SK-N-SH treated with all-trans-retinoic acid at 6 μM for 48 hours (cell line): Measurements from ENCODE around the gene PTCD1.

Experiments used
- ATAC-seq: fragments of 200-7000 bp; cut with Tn5 transposase; 3 replicates; pipeline ENCODE4 v1.9.1; 2020; ENCODE audit warnings: mild to moderate bottlenecking, moderate library complexity
- ARNTL ChIP-seq: fragments of 450-650 bp; formaldehyde crosslinking; IDR thresholded peaks from 2 replicates; pipeline ENCODE4 v1.5.0; 2020; ENCODE audit warnings: low read depth, mild to moderate bottlenecking, moderate library complexity, borderline replicate concordance
- BACH2 ChIP-seq: fragments of 250-450 bp; sonication (Bioruptor Pico); IDR thresholded peaks from 2 replicates; pipeline ENCODE4 v1.9.0; 2021; ENCODE audit warnings: mild to moderate bottlenecking, borderline replicate concordance
- CREB5 ChIP-seq: fragments of 250-450 bp; sonication (Bioruptor Pico); IDR thresholded peaks from 2 replicates; pipeline ENCODE4 v1.5.1; 2020; ENCODE audit warnings: low read depth, mild to moderate bottlenecking, moderate library complexity
- CSDC2 ChIP-seq: fragments of 250-450 bp; sonication (Bioruptor Pico); IDR thresholded peaks from 2 replicates; pipeline ENCODE4 v1.5.0; 2020; ENCODE audit warnings: mild to moderate bottlenecking, moderate library complexity
- CSRNP3 ChIP-seq: fragments of 250-450 bp; sonication (Bioruptor Pico); IDR thresholded peaks from 2 replicates; pipeline ENCODE4 v1.5.1; 2021; ENCODE audit warnings: mild to moderate bottlenecking, moderate library complexity
- ESRRG ChIP-seq: fragments of 250-450 bp; sonication (Bioruptor Pico); IDR thresholded peaks from 2 replicates; pipeline ENCODE4 v1.6.1; 2021; ENCODE audit warnings: mild to moderate bottlenecking
- GLIS3 ChIP-seq: fragments of 250-450 bp; sonication (Bioruptor Pico); IDR thresholded peaks from 2 replicates; pipeline ENCODE4 v1.5.0; 2020; ENCODE audit warnings: mild to moderate bottlenecking, moderate library complexity
- ISL1 ChIP-seq: fragments of 250-450 bp; sonication (Bioruptor Pico); IDR thresholded peaks from 2 replicates; pipeline ENCODE4 v2.1.2; 2022; ENCODE audit warnings: mild to moderate bottlenecking, moderate library complexity
- OSR1 ChIP-seq: fragments of 250-450 bp; sonication (Bioruptor Pico); IDR thresholded peaks from 2 replicates; pipeline ENCODE4 v1.8.0; 2022; ENCODE audit warnings: moderate library complexity, mild to moderate bottlenecking, inconsistent platforms
- PATZ1 ChIP-seq: fragments of 250-450 bp; sonication (Bioruptor Pico); IDR thresholded peaks from 2 replicates; pipeline ENCODE4 v1.8.0; 2020; ENCODE audit warnings: mild to moderate bottlenecking, moderate library complexity, borderline replicate concordance
- POU6F1 ChIP-seq: fragments of 250-450 bp; sonication (Bioruptor Pico); IDR thresholded peaks from 2 replicates; pipeline ENCODE4 v1.8.0; 2021; ENCODE audit warnings: low read depth, mild to moderate bottlenecking, moderate library complexity, borderline replicate concordance
- PPARA ChIP-seq: fragments of 250-450 bp; sonication (Bioruptor Pico); IDR thresholded peaks from 2 replicates; pipeline ENCODE4 v1.5.0; 2020; ENCODE audit warnings: mild to moderate bottlenecking, borderline replicate concordance
- RARB ChIP-seq: fragments of 250-450 bp; sonication (Bioruptor Pico); IDR thresholded peaks from 2 replicates; pipeline ENCODE4 v1.8.0; 2021; ENCODE audit warnings: mild to moderate bottlenecking, moderate library complexity
- SNAI2 ChIP-seq: fragments of 250-450 bp; sonication (Bioruptor Pico); IDR thresholded peaks from 2 replicates; pipeline ENCODE4 v1.5.0; 2020; ENCODE audit warnings: mild to moderate bottlenecking, moderate library complexity
- TCF4 ChIP-seq: fragments of 250-450 bp; sonication (Bioruptor Pico); IDR thresholded peaks from 2 replicates; pipeline ENCODE4 v1.8.0; 2021; ENCODE audit warnings: mild to moderate bottlenecking, moderate library complexity, borderline replicate concordance
- TOX ChIP-seq: fragments of 250-450 bp; sonication (Bioruptor Pico); IDR thresholded peaks from 2 replicates; pipeline ENCODE4 v1.8.0; 2021; ENCODE audit warnings: mild to moderate bottlenecking, moderate library complexity, borderline replicate concordance
- TSHZ2 ChIP-seq: fragments of 250-450 bp; sonication (Bioruptor Pico); IDR thresholded peaks from 2 replicates; pipeline ENCODE4 v1.5.0; 2020; ENCODE audit warnings: mild to moderate bottlenecking, moderate library complexity
- ZC3H10 ChIP-seq: fragments of 250-450 bp; sonication (Bioruptor Pico); IDR thresholded peaks from 2 replicates; pipeline ENCODE4 v1.5.1; 2021; ENCODE audit warnings: mild to moderate bottlenecking, moderate library complexity
- ZFP3 ChIP-seq: fragments of 250-450 bp; sonication (Bioruptor Pico); IDR thresholded peaks from 2 replicates; pipeline ENCODE4 v1.5.0; 2020; ENCODE audit warnings: mild to moderate bottlenecking, moderate library complexity
- ZFP30 ChIP-seq: fragments of 450-650 bp; formaldehyde crosslinking; IDR thresholded peaks from 2 replicates; pipeline ENCODE4 v1.5.0; 2022; ENCODE audit warnings: mild to moderate bottlenecking, moderate library complexity
- ZNF565 ChIP-seq: fragments of 450-650 bp; formaldehyde crosslinking; conservative IDR thresholded peaks from 2 replicates; pipeline ENCODE4 v1.5.0; 2020; ENCODE audit warnings: low read depth, mild to moderate bottlenecking, moderate library complexity
- ZNF70 ChIP-seq: fragments of 450-650 bp; formaldehyde crosslinking; IDR thresholded peaks from 2 replicates; pipeline ENCODE4 v1.5.0; 2020; ENCODE audit warnings: mild to moderate bottlenecking, moderate library complexity
- ZNF8 ChIP-seq: fragments of 450-650 bp; formaldehyde crosslinking; IDR thresholded peaks from 2 replicates; pipeline ENCODE4 v1.5.0; 2020; ENCODE audit warnings: mild to moderate bottlenecking, moderate library complexity

PTCD1 gene

GRCh38 chr7:99478464-99479440 lies 40.2 kb upstream of the PTCD1 start (continued):
- no peak for TF ChIP-seq ZFP30
- TF ChIP-seq ESRRG (CRISPR knock-in tag) = no peak
- TF ChIP-seq CSRNP3 = no peak
- TF ChIP-seq GLIS3 (CRISPR knock-in tag) = no peak
- TF ChIP-seq OSR1 = no peak
- no peak for TF ChIP-seq SNAI2
- no peak for TF ChIP-seq ZNF8
- TF ChIP-seq PPARA = no peak
- TF ChIP-seq POU6F1 (CRISPR knock-in tag) = no peak

- no peak for TF ChIP-seq ZNF70
- no peak for TF ChIP-seq ZNF8
- no peak for TF ChIP-seq ZNF565 (CRISPR knock-in tag)
- TF ChIP-seq ESRRG (CRISPR knock-in tag) = no peak
- TF ChIP-seq CREB5 = no peak
- TF ChIP-seq PATZ1 = no peak
- no peak for TF ChIP-seq POU6F1 (CRISPR knock-in tag)
- no peak for TF ChIP-seq ZC3H10 (CRISPR knock-in tag)
- TF ChIP-seq GLIS3 (CRISPR knock-in tag) = no peak
- TF ChIP-seq PPARA = no peak
- TF ChIP-seq ISL1 (CRISPR knock-in tag) = no peak
- TF ChIP-seq CSDC2 (CRISPR knock-in tag) = no peak
- no peak for TF ChIP-seq CSRNP3
- no peak for TF ChIP-seq ZFP3 (CRISPR knock-in tag)
- no peak for TF ChIP-seq OSR1
- TF ChIP-seq ARNTL (CRISPR knock-in tag) = no peak
- TF ChIP-seq TOX (CRISPR knock-in tag) = no peak
- no peak for TF ChIP-seq SNAI2
- no peak for TF ChIP-seq ZFP30
- no peak for TF ChIP-seq TCF4 (CRISPR knock-in tag)
These were observed 37.5 kb upstream of the PTCD1 start for GRCh38 chr7:99476107-99476506.

GRCh38 chr7:99473315-99473596 lies 34.7 kb upstream of the PTCD1 start:
- no peak for TF ChIP-seq RARB (CRISPR knock-in tag)
- no peak for TF ChIP-seq ZNF70
- no peak for TF ChIP-seq TSHZ2 (CRISPR knock-in tag)
- TF ChIP-seq GLIS3 (CRISPR knock-in tag) = no peak
- TF ChIP-seq BACH2 (CRISPR knock-in tag) = no peak
- peak; percentile 57 for ATAC-seq

More at GRCh38 chr7:99476107-99476506, 37.5 kb upstream of the PTCD1 start:
- no peak for ATAC-seq
